HG03565 (cell line): ENCODE data around the gene HSDL1.

Experiments used
- ATAC-seq: cut with Tn5 transposase; IDR thresholded peaks from one replicate; pipeline ENCODE4 v1.9.1; 2021; ENCODE audit warnings: mild to moderate bottlenecking, moderate library complexity; ENCODE audit not compliant: unreplicated experiment

Gene HSDL1

DNA sequence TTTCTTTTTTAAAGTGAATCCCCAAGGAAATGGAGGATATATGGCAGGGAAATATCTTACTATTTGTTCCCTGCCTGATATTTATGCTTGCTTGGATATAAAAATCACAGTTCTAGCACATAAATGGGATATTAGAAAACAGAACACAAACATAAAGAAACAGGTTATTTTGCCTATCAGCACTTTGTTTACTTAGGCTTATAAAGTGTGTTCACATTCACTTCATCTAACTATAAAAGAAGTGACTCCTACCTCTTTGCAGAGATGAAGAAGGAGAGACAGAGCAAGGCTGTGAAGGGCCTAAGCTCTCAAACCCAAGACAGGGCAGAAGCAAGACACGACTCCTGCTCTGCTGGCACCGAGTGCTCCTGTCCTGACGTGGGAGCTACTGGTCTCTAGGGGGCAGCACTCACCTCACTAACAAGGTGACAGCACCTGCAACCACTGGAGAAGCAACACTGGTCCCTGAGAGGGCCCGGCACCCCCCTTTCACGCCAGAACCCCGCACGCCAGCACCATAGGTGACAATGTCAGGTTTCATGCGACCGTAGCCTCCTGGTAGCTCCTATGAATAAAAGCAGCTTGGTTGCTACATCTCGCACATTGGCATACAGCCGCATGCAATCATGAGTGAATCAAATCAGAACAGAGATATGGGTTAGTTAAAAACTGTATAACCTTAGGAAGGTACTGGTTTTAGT is 60.3 kb downstream of the HSDL1 start:
- ATAC-seq = no peak

DNA sequence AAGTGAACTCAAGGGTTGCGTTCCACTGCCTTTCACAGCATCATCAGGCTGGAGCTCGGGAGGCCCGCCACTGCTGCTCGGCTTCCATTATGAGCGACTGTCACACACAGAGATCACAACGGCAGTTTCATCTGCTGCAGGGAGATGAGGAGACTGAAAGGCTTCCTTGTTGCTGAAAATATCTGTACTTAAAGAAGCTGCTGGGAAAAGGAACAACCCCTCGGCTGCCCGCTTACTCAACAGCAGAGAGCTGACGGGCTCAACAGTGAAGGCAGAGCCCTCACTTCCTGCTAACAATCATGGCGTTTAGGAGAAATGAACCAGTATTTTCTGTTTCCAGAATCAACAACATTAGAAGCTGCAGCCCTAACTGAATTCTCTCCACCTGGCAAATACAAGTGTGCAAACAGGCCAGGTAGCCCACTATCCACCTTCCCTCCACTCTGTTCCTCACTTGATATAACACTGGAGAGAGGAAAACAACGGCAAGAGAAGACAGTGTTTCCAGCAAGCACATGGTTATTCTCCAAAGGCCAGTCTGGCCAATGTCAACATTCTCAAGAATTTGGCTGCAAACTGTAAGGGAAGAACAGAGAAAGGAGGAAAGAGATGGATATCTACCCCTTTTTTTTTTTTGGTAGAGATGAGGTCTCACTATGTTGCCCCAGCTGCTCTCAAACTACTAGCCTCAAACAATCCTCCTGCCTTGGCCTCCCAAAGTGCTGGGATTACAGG is 62.0 kb downstream of the HSDL1 start:
- ATAC-seq = no peak

DNA sequence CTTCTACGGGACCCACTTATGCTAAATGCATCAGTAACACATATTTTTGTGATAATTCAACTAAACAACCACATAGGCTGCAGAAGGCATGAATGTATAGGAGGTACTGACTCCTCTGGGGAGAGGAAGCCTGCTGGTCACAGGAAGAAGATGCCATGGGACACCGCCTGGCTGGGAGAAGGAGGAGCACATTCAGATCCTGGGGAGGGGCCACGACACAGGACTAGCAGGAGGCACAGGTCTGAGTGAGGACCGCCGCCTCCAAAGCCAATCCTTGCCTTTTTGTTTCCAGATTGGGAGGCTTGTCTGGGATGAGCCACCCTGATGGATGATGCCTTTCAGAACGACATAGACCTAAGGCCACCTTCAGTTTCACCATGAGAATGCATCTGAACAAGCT is 62.9 kb downstream of the HSDL1 start:
- ATAC-seq = no peak

DNA sequence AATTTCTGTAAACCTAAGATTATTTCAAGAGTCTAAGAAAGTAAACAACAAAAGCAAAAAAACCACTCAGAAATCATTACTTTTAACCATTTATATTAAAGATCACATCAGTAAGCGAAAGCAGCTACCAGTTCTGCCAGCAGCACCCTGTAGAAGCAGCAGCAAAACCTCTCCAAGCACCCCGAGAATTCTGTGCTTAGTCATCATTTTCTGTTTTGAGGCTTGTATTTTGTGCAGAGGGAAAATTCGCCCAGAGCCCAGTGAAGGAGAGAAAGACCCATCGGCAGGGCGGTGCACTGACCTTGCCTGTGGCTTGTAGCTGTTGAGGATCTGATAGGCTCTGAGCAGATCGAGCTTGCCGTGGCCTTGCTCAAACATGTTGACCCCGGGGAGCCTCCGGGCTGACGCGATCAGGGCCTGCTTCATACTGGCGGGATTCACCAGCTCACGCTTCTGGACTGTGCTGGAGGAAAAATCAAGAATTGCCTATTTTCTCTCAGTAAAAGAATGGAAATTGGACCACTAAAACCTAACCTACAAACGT is 63.5 kb downstream of the HSDL1 start:
- no peak for ATAC-seq

DNA sequence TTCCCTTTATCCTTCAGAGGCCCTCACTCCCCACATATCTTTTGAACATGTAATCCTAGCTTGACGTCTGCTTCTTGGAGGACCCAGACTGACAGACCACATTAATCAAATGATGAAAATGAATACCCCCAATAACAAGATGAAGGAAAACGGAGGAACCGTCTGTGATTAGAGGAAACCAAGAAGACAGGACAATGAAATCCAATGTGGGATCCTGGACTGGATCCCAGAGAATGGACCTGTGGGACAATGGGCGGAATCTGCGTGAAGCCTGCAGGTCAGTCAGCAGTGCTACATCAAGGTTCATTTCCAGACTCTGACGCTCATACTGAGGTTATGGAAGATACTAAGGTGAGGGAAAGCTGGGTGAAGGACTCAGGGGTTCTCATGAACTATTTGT is 64.2 kb downstream of the HSDL1 start:
- ATAC-seq = no peak

DNA sequence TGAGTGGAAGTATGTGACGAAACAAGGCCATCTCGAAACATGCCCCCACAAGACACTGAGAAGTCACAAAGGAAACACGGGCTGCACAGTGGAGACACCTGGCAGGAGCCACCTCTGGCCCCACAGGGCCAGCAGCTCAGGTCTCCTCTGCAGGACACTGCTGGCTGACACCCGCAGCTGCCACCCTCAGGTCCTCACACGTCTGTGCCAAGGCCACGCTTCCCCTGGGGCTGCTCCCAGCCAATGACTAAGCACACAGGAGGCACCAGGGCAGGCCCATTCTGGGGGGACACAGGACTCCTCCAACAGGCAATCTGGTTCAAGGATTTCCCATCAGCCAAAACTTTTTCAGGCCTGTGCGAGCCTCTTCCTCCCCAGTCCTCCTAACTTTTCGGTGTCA is 64.6 kb downstream of the HSDL1 start:
- ATAC-seq = no peak

DNA sequence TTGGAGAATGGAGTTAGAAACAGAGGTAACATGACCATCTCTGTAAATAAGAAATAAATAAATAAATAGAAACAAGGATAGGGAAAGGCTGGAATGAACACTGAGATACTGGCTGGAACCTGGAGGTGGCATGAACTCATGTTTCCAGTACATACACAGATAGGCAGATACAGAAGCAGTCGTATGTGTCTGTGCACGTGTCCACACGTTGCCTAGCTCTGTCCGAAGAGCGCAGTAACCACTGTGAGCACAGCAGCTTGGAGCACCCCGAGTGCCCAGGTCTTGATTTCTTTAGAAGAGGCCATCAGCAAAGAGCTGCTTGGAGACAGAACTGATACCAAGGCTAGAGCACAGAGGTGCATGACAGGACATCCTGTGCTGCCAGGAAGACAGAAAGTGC is 65.3 kb downstream of the HSDL1 start:
- no peak for ATAC-seq

DNA sequence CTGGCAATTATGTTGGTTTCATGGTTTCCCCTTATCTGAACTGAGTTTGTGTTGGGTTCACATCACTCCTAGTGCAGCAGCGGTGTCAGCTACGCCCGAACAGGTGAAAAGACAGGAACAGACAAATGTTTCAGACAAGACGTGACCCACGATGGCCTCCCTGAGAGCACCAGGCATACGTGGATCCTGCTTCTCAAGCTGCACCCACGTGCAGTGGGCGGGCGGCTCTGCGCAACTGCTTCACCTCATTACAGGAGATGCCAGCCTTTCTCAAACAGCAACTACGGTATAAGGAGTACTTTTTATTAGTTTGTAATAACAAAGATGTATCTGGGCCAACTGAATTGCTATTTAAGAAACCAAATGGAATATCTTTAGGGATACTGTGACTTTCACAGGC is 69.6 kb downstream of the HSDL1 start:
- no peak for ATAC-seq

DNA sequence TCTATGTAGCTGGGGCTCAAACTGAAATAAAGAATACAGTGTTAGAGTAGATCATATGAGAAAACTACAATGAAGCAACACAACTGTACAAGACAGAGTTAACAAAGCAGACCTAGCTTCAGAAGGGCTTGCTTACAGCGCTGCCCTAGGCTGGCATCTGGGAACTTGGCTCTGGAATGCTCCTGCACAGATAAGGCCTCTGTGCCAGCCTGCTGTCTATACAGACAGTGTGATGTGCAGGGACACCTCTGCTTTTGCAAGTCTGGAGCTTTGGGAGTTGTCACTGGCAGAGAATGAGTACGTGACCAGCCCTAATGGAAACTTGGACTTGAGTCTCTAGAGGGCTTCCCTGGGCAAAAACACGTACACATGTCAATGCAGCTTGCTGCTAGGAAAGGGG is 70.3 kb downstream of the HSDL1 start:
- no peak for ATAC-seq
